ENCODE results near the gene EFCAB6.

GRCh38 chr22:43635101-43635500 is 177.0 kb downstream of the EFCAB6 start:
- TF ChIP-seq CREB1 (IDR thresholded peaks at IDR 0.05; ENCODE audit: low read depth) (no peak), YY1 (IDR thresholded peaks at IDR 0.05; ENCODE audit: low read depth) (no peak), EP300 (IDR thresholded peaks at IDR 0.05; ENCODE audit: borderline replicate concordance) (no peak), MAX (IDR thresholded peaks at IDR 0.05) (no peak), RAD21 (IDR thresholded peaks at IDR 0.05; ENCODE audit: low read depth) (no peak), ZBTB7A (IDR thresholded peaks at IDR 0.05; ENCODE audit: low read depth) (no peak), CEBPB (IDR thresholded peaks at IDR 0.05) (no peak), TAF1 (IDR thresholded peaks at IDR 0.05; ENCODE audit: low read depth) (no peak)
- TF ChIP-seq, protein P1, sequence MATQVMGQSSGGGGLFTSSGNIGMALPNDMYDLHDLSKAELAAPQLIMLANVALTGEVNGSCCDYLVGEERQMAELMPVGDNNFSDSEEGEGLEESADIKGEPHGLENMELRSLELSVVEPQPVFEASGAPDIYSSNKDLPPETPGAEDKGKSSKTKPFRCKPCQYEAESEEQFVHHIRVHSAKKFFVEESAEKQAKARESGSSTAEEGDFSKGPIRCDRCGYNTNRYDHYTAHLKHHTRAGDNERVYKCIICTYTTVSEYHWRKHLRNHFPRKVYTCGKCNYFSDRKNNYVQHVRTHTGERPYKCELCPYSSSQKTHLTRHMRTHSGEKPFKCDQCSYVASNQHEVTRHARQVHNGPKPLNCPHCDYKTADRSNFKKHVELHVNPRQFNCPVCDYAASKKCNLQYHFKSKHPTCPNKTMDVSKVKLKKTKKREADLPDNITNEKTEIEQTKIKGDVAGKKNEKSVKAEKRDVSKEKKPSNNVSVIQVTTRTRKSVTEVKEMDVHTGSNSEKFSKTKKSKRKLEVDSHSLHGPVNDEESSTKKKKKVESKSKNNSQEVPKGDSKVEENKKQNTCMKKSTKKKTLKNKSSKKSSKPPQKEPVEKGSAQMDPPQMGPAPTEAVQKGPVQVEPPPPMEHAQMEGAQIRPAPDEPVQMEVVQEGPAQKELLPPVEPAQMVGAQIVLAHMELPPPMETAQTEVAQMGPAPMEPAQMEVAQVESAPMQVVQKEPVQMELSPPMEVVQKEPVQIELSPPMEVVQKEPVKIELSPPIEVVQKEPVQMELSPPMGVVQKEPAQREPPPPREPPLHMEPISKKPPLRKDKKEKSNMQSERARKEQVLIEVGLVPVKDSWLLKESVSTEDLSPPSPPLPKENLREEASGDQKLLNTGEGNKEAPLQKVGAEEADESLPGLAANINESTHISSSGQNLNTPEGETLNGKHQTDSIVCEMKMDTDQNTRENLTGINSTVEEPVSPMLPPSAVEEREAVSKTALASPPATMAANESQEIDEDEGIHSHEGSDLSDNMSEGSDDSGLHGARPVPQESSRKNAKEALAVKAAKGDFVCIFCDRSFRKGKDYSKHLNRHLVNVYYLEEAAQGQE (IDR thresholded peaks at IDR 0.05; ENCODE audit: low read depth), result no peak

Data from Ishikawa (cell line).